ENCODE measurements around the gene GNAS. TPM values are rescaled to one million over a fixed set of nuclear protein-coding genes. Genes with fewer than 3 reads are reported as not detected.
A peak's percentile ranks its signal among the peaks of the same experiment; 100 is the strongest.

GNAS gene
- total and polyA plus RNA-seq, 10 of the 15 experiments (the other 5 are each of a cell fraction or from before 2014, with no cell fraction given): 209 to 950 (median 394) TPM

DNA sequence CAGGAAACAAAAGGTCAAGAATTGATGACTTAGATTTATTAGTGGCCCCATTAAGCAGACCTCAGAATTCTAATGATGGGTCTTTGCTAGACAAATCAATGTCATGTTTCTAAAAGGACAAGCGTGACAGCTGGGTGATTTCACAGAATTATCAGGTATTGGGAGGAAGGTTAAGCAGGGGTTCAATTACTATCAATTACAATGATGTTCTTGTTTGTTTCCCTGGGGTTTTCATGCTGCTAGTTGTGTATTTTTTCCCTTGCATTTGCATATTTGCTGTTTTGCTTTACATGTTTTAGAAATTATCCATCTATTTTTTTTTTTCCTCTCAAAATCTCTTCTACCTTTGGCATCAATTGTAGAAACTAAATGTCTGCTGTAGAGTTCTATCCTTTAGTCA is 27.9 kb downstream of the GNAS start (continued):
- TF ChIP-seq NFYA (IDR thresholded peaks at IDR 0.05; ENCODE audit: borderline replicate concordance, low read depth, low read length) (no peak), RAD51 (IDR thresholded peaks at IDR 0.05) (no peak), IRF4 (IDR thresholded peaks at IDR 0.05; ENCODE audit: low read depth, low read length) (no peak), NFIC (IDR thresholded peaks at IDR 0.05; ENCODE audit: low read depth, low read length) (no peak)

GRCh38 chr20:58880994-58881752 is 28.7 kb downstream of the GNAS start:
- no peak overlapping the region for H2AFZ ChIP-seq (ENCODE audit: control insufficient read depth, low read depth, low read length)
- no peak overlapping the region for H3K4me2 ChIP-seq (ENCODE audit: control insufficient read depth, insufficient read depth)
- H3K9ac ChIP-seq (ENCODE audit: control insufficient read depth, insufficient read depth, low read length): no peak overlapping the region
- CTCF ChIA-PET: interaction anchor here (0.7 to 3.7 kb wide), 7 partner anchors 8 to 399 kb away, joined by 3 to 19 read pairs (median 3); no protein-coding TSS in a partner anchor
- no peak overlapping the region for H3K4me3 ChIP-seq
- no peaks in the 10 kb centered on the region for H4K20me1 ChIP-seq (ENCODE audit: control insufficient read depth, insufficient read depth)
- WGBS (ENCODE audit: insufficient coverage, insufficient replicate concordance, low lambda C conversion rate, missing lambda C conversion rate): 64% methylated on average over 9 of the region's 9 CpGs
- DNase-seq (ENCODE audit: low read depth, low spot score) (no peak), ATAC-seq (peak; percentile 88), FAIRE-seq (no peak)
- SMC1A ChIA-PET (ENCODE audit: uncharacterized antibody, unreplicated experiment): interaction anchor here (1.8 kb wide), 1 partner anchor 15 kb away, joined by 7 read pairs; no protein-coding TSS in a partner anchor
- H3K27ac ChIP-seq (ENCODE audit: control insufficient read depth, insufficient read depth): no peak overlapping the region
- POLR2A ChIA-PET: no interaction called here
- H3K9me3 ChIP-seq (replicated peaks; ENCODE audit: control insufficient read depth, insufficient read depth, low read length): no peaks in the 10 kb centered on the region
- intact Hi-C loops (cut with micrococcal nuclease; ENCODE audit: unreplicated experiment): no loop called here
- no peaks in the 10 kb centered on the region for H3K36me3 ChIP-seq (ENCODE audit: control insufficient read depth in 2 of 2, insufficient read depth in 2 of 2, low read length in 1 of 2)
- RAD21 ChIA-PET (ENCODE audit: unreplicated experiment): interaction anchor here (1.5 kb wide), 1 partner anchor 14 kb away, joined by 3 read pairs; no protein-coding TSS in a partner anchor
- no peaks in the 10 kb centered on the region for H3K27me3 ChIP-seq (replicated peaks in 1 of 2; ENCODE audit: control insufficient read depth in 2 of 2, insufficient read depth in 2 of 2, low read length in 1 of 2)
- H3K79me2 ChIP-seq (ENCODE audit: control insufficient read depth, insufficient read depth, low read length): no peaks in the 10 kb centered on the region
- in situ Hi-C loops (cut with MboI): no loop called here
- no TSS peak for BruUV-seq (replicated peaks)
- H3K4me1 ChIP-seq (ENCODE audit: control insufficient read depth, insufficient read depth, low read length): peaks cover 4% of the 10 kb centered on the region
- TF ChIP-seq HSF1 (IDR thresholded peaks at IDR 0.05; ENCODE audit: low read depth, low read length): no peak
- TF ChIP-seq MYB (IDR thresholded peaks at IDR 0.05; ENCODE audit: borderline replicate concordance, low read depth, low read length): no peak
- TF ChIP-seq, protein P1, sequence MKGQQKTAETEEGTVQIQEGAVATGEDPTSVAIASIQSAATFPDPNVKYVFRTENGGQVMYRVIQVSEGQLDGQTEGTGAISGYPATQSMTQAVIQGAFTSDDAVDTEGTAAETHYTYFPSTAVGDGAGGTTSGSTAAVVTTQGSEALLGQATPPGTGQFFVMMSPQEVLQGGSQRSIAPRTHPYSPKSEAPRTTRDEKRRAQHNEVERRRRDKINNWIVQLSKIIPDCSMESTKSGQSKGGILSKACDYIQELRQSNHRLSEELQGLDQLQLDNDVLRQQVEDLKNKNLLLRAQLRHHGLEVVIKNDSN (IDR thresholded peaks at IDR 0.05; ENCODE audit: borderline replicate concordance, extremely low read length, insufficient read depth, low read depth, low read length): no peak
- TF ChIP-seq STAT1 (conservative IDR thresholded peaks at IDR 0.05): no peak
- TF ChIP-seq CTCF (IDR thresholded peaks at IDR 0.05 in 2 of 3, conservative IDR thresholded peaks at IDR 0.05 in 1 of 3; ENCODE audit: control insufficient read depth in 2 of 3, extremely low read depth in 1 of 3, insufficient read depth in 1 of 3, low read depth in 3 of 3, low read length in 3 of 3): peak; percentile 37 to 39 (median 37); a peak in 4 of 6 replicates
- no peak for TF ChIP-seq FOXK2 (IDR thresholded peaks at IDR 0.05)
- no peak for TF ChIP-seq TCF3 (IDR thresholded peaks at IDR 0.05; ENCODE audit: borderline replicate concordance, insufficient read depth, low read depth, low read length)
- TF ChIP-seq, protein P2, sequence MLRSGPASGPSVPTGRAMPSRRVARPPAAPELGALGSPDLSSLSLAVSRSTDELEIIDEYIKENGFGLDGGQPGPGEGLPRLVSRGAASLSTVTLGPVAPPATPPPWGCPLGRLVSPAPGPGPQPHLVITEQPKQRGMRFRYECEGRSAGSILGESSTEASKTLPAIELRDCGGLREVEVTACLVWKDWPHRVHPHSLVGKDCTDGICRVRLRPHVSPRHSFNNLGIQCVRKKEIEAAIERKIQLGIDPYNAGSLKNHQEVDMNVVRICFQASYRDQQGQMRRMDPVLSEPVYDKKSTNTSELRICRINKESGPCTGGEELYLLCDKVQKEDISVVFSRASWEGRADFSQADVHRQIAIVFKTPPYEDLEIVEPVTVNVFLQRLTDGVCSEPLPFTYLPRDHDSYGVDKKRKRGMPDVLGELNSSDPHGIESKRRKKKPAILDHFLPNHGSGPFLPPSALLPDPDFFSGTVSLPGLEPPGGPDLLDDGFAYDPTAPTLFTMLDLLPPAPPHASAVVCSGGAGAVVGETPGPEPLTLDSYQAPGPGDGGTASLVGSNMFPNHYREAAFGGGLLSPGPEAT (IDR thresholded peaks at IDR 0.05; ENCODE audit: low read depth): no peak
- no peak for TF ChIP-seq CBFB (IDR thresholded peaks at IDR 0.05; ENCODE audit: low read depth)
- TF ChIP-seq NFIC (IDR thresholded peaks at IDR 0.05; ENCODE audit: low read depth, low read length): no peak
- TF ChIP-seq CREB1 (IDR thresholded peaks at IDR 0.05; ENCODE audit: low read depth): 0 out of 2 replicates have a peak, but pooled peaks have one; percentile 10
- peak; percentile 22; the same call in 1 of the 2 replicates for TF ChIP-seq SMC3 (IDR thresholded peaks at IDR 0.05; ENCODE audit: borderline replicate concordance, low read length)
- TF ChIP-seq CREM (IDR thresholded peaks at IDR 0.05; ENCODE audit: low read depth): 0 out of 2 replicates have a peak, but pooled peaks have one; percentile 11
